ENCODE measurements around the gene DEGS1. TPM values are rescaled to one million over a fixed set of nuclear protein-coding genes. Genes with fewer than 3 reads are reported as not detected.
A peak's percentile ranks its signal among the peaks of the same experiment; 100 is the strongest.
"Not testable (repeated sequence)": the region's sequence is repeated elsewhere in the genome, so short reads cannot be mapped to it uniquely, and the experiment has no call there.

Gene DEGS1
- total and polyA plus RNA-seq, 8 donors: 9.0 to 22.7 (median 11.0) TPM

DNA sequence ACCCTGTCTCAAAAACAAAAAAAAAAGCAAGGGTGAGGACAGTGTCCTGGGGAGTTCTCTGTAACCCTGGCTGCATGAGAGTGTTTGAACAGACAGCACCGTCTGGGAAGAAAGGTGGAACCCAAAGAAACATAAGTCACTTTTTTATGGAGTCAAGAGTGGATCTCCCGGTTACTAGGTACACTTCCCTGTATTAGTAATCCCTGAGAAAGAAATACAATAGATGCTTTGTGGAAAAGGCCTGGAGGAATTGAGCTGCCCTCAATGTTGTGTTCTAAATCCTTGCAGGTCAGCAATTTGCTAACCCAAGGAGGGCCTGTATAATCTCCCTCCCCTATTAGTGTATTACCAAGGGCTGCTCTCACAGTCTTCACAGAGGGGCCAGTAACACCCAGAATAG is 16.6 kb downstream of the DEGS1 start:
- peak in 1 of 4 donors; percentile 11 for ATAC-seq
- Histone ChIP-seq H3K9me3 (no peaks in the 10 kb centered on the region), H3K27ac (no peak overlapping the region), H3K36me3 (no peaks in the 10 kb centered on the region), H3K4me3 (no peak overlapping the region), H3K27me3 (no peaks in the 10 kb centered on the region), H3K4me1 (peaks cover 0 to 4% (median 0%) of the 10 kb centered on the region in 3 donors)
- 63 to 74% methylated on average over 2 of the region's 2 CpGs for WGBS, 2 donors
- no peak for DNase-seq
- TF ChIP-seq, protein P1, sequence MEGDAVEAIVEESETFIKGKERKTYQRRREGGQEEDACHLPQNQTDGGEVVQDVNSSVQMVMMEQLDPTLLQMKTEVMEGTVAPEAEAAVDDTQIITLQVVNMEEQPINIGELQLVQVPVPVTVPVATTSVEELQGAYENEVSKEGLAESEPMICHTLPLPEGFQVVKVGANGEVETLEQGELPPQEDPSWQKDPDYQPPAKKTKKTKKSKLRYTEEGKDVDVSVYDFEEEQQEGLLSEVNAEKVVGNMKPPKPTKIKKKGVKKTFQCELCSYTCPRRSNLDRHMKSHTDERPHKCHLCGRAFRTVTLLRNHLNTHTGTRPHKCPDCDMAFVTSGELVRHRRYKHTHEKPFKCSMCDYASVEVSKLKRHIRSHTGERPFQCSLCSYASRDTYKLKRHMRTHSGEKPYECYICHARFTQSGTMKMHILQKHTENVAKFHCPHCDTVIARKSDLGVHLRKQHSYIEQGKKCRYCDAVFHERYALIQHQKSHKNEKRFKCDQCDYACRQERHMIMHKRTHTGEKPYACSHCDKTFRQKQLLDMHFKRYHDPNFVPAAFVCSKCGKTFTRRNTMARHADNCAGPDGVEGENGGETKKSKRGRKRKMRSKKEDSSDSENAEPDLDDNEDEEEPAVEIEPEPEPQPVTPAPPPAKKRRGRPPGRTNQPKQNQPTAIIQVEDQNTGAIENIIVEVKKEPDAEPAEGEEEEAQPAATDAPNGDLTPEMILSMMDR (IDR thresholded peaks at IDR 0.05): no peak
- FAIRE-seq: no peak
- intact Hi-C loops (cut with DNase I): no loop called here

DNA sequence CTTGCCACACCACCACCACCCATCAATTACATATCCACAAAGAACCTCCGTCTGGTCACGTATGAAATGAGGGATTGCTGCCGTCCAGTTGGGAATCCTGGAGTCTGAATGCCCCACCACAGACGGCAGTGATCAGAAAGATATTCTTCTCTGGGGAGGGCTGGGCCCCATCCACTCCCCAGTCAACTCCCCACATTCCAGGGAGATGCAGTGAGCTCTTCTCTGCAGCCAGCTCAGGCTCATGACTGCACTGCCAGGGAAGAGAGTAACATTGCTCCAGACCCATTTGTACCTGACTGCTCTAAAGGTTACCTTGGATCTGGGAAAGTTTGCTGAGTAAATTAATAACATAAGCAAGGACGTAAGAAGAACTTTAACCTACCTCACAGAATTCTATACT is 18.3 kb downstream of the DEGS1 start:
- no peak for ATAC-seq
- Histone ChIP-seq H3K36me3 (no peaks in the 10 kb centered on the region), H3K27ac (no peak overlapping the region), H3K9me3 (no peaks in the 10 kb centered on the region), H3K27me3 (no peaks in the 10 kb centered on the region), H3K4me3 (no peak overlapping the region), H3K4me1 (peaks cover 0 to 4% (median 4%) of the 10 kb centered on the region in 3 donors)
- no peak for FAIRE-seq
- WGBS, 2 donors: 73 to 81% methylated on average over 5 of the region's 5 CpGs
- intact Hi-C loops (cut with DNase I): no loop called here
- TF ChIP-seq, protein P1 (IDR thresholded peaks at IDR 0.05): no peak
- no peak for DNase-seq

- ATAC-seq (no peak), DNase-seq (no peak), FAIRE-seq (no peak)
- Histone ChIP-seq H3K36me3 (no peaks in the 10 kb centered on the region), H3K4me3 (no peak overlapping the region), H3K9me3 (no peaks in the 10 kb centered on the region), H3K4me1 (peaks cover 0 to 4% (median 4%) of the 10 kb centered on the region in 3 donors), H3K27ac (no peak overlapping the region), H3K27me3 (no peaks in the 10 kb centered on the region)
- TF ChIP-seq, protein P1 (IDR thresholded peaks at IDR 0.05): no peak
- intact Hi-C loops (cut with DNase I): no loop called here
- 91 to 93% methylated on average over 4 of the region's 4 CpGs for WGBS, 2 donors
These were observed 18.8 kb downstream of the DEGS1 start for GRCh38 chr1:224201853-224202252.

- no peaks in the 10 kb centered on the region for H3K36me3 ChIP-seq
- peaks cover 0 to 4% (median 4%) of the 10 kb centered on the region in 3 donors for H3K4me1 ChIP-seq
- H3K9me3 ChIP-seq: no peaks in the 10 kb centered on the region
- WGBS, 2 donors: 58 to 65% methylated on average over 8 of the region's 8 CpGs
- DNase-seq (peak in 2 of 6 donors; percentile 35 to 52), ATAC-seq (peak; percentile 11 to 81 (median 50)), FAIRE-seq (no peak)
- H3K27ac ChIP-seq: no peak overlapping the region
- intact Hi-C loops (cut with DNase I): no loop called here
- H3K4me3 ChIP-seq: no peak overlapping the region
- H3K27me3 ChIP-seq: no peaks in the 10 kb centered on the region
- TF ChIP-seq, protein P1 (IDR thresholded peaks at IDR 0.05): no peak
These were observed 20.4 kb downstream of the DEGS1 start for GRCh38 chr1:224203243-224204016.

- peaks cover 0 to 4% (median 4%) of the 10 kb centered on the region in 3 donors for H3K4me1 ChIP-seq
- DNase-seq: no peak
- H3K9me3 ChIP-seq: no peaks in the 10 kb centered on the region
- TF ChIP-seq, protein P1 (IDR thresholded peaks at IDR 0.05): no peak
- WGBS, 2 donors: 43 to 52% methylated on average over 4 of the region's 4 CpGs
- H3K4me3 ChIP-seq: no peak overlapping the region
- H3K27ac ChIP-seq: no peak overlapping the region
- no peaks in the 10 kb centered on the region for H3K36me3 ChIP-seq
- intact Hi-C loops (cut with DNase I): no loop called here
- peak in 3 of 4 donors; percentile 18 to 34 (median 31) for ATAC-seq
- H3K27me3 ChIP-seq: no peaks in the 10 kb centered on the region
- no peak for FAIRE-seq
These were observed 22.4 kb downstream of the DEGS1 start for GRCh38 chr1:224205438-224205840.

DNA sequence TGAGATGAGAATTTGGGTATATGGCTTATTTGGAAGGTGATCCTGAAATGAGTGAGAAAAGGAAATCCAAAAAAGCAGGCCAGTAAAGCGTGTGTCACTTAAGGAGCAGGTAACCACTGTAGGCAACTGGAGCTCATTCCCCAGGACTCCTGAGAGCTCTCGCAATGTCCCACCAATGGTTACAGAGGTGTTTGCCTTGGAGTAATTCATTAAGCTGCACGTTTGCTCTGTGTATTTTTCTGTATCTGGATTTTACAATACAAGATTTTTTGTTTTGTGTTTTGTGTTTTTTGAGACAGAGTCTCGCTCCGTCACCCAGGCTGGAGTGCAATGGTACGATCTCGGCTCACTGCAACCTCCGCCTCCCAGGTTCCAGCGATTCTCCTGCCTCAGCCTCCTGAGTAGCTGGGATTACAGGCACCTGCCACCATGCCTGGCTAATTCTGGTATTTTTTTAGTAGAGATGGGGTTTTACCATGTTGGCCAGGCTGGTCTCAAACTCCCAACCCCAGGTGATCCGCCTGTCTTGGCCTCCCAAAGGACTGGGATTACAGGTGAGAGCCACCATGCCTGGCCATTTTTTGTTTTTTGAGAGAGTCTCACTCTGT is 23.0 kb downstream of the DEGS1 start:
- DNase-seq; H3K9me3 ChIP-seq; FAIRE-seq; ATAC-seq; intact Hi-C loops (cut with DNase I); H3K36me3 ChIP-seq; H3K27ac ChIP-seq; H3K4me3 ChIP-seq; H3K27me3 ChIP-seq; H3K4me1 ChIP-seq: not testable (repeated sequence)
- WGBS, 2 donors: 67 to 77% methylated on average over 10 of the region's 10 CpGs
